ENCODE data around the gene CDKN1C.

DNA sequence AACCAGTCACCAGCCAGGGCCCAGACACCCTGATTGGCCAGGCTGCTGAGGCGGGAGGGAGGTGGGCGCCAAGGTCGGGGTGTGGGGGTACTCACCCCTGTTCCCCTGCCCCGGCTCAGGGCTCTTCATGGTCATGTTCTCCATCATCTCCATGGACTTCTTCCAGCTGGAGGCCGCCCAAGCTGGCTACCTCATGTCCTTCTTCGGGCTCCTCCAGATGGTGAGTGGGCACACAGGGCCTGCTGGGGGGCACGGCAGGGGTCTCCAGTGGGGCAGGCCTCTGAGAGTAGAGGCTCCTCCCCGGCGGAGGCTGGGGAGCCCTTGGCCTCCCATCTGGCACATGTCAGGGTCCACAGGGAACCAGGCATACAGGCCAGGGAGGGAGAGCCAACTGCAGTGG is 33.6 kb upstream of the CDKN1C start:
- TF ChIP-seq RAD21 (IDR thresholded peaks at IDR 0.05; ENCODE audit: low read depth) (no peak), CEBPB (IDR thresholded peaks at IDR 0.05) (no peak), NFIC (IDR thresholded peaks at IDR 0.05) (no peak), EGR1 (IDR thresholded peaks at IDR 0.05) (no peak), EP300 (IDR thresholded peaks at IDR 0.05; ENCODE audit: borderline replicate concordance) (no peak), ZBTB7A (IDR thresholded peaks at IDR 0.05; ENCODE audit: low read depth) (no peak), FOXM1 (IDR thresholded peaks at IDR 0.05; ENCODE audit: borderline replicate concordance, low read depth) (no peak)
